Measurements from ENCODE around the gene ZNF76. TPM values are rescaled to one million over a fixed set of nuclear protein-coding genes. Genes with fewer than 3 reads are reported as not detected.

The ZNF76 gene
- total and polyA plus RNA-seq, 10 of the 15 experiments (the other 5 are each of a cell fraction or from before 2014, with no cell fraction given), result 2.8 to 41.0 (median 24.8) TPM

GRCh38 chr6:35219683-35220326 lies 39.7 kb upstream of the ZNF76 start (continued):
- TF ChIP-seq ZSCAN29 (IDR thresholded peaks at IDR 0.05) (no peak), TCF3 (IDR thresholded peaks at IDR 0.05; ENCODE audit: borderline replicate concordance, insufficient read depth, low read depth, low read length) (no peak), ZNF384 (IDR thresholded peaks at IDR 0.05; ENCODE audit: borderline replicate concordance, low read depth, low read length) (no peak), POLR2AphosphoS5 (IDR thresholded peaks at IDR 0.05; ENCODE audit: low read length) (no peak), NBN (IDR thresholded peaks at IDR 0.05) (no peak), ZNF592 (IDR thresholded peaks at IDR 0.05) (no peak), SMAD5 (IDR thresholded peaks at IDR 0.05; ENCODE audit: low read depth) (no peak)

- H3K9me3 ChIP-seq (replicated peaks; ENCODE audit: control insufficient read depth, insufficient read depth, low read length), result no peaks in the 10 kb centered on the region
- no peak overlapping the region for H2AFZ ChIP-seq (ENCODE audit: control insufficient read depth, low read depth, low read length)
- H3K4me2 ChIP-seq (ENCODE audit: control insufficient read depth, insufficient read depth), result no peak overlapping the region
- ChIA-PET RAD21 (ENCODE audit: unreplicated experiment) (no interaction called here), CTCF (interaction anchor here (4.1 kb wide), 1 partner anchor 15 kb away, joined by 23 read pairs; no protein-coding TSS in a partner anchor), SMC1A (ENCODE audit: uncharacterized antibody, unreplicated experiment) (interaction anchor here (0.7 to 1.1 kb wide), 2 partner anchors 234 to 259 kb away, joined by 3 read pairs; no protein-coding TSS in a partner anchor), POLR2A (no interaction called here)
- WGBS (ENCODE audit: insufficient coverage, insufficient replicate concordance, low lambda C conversion rate, missing lambda C conversion rate), result 96% methylated on average over 1 of the region's 1 CpG
- no peak for DNase-seq (ENCODE audit: low read depth, low spot score)
- no peaks in the 10 kb centered on the region for H4K20me1 ChIP-seq (ENCODE audit: control insufficient read depth, insufficient read depth)
- no peaks in the 10 kb centered on the region for H3K4me1 ChIP-seq (ENCODE audit: control insufficient read depth, insufficient read depth, low read length)
- H3K27ac ChIP-seq (ENCODE audit: control insufficient read depth, insufficient read depth), result no peak overlapping the region
- no peak for ATAC-seq
- no peak for FAIRE-seq
- BruUV-seq (replicated peaks), result no TSS peak
- H3K9ac ChIP-seq (ENCODE audit: control insufficient read depth, insufficient read depth, low read length), result no peak overlapping the region
- intact Hi-C loops (cut with micrococcal nuclease; ENCODE audit: unreplicated experiment), result no loop called here
- H3K36me3 ChIP-seq (ENCODE audit: control insufficient read depth in 2 of 2, insufficient read depth in 2 of 2, low read length in 1 of 2), result no peaks in the 10 kb centered on the region
- peaks cover 0 to 4% of the 10 kb centered on the region in 2 experiments; a peak in 2 of 4 replicates for H3K27me3 ChIP-seq (replicated peaks in 1 of 2; ENCODE audit: control insufficient read depth in 2 of 2, insufficient read depth in 2 of 2, low read length in 1 of 2)
- H3K79me2 ChIP-seq (ENCODE audit: control insufficient read depth, insufficient read depth, low read length), result no peaks in the 10 kb centered on the region
- H3K4me3 ChIP-seq, result no peak overlapping the region
- in situ Hi-C loops (cut with MboI), result no loop called here
- TF ChIP-seq IRF5 (IDR thresholded peaks at IDR 0.05; ENCODE audit: borderline replicate concordance) (no peak), SPI1 (IDR thresholded peaks at IDR 0.05; ENCODE audit: borderline replicate concordance, insufficient read depth, low read depth, low read length) (no peak), IRF4 (IDR thresholded peaks at IDR 0.05; ENCODE audit: low read depth, low read length) (no peak), REST (IDR thresholded peaks at IDR 0.05; ENCODE audit: low read depth, low read length) (no peak), HSF1 (IDR thresholded peaks at IDR 0.05; ENCODE audit: low read depth, low read length) (no peak)
Observed at GRCh38 chr6:35220711-35221110, 38.8 kb upstream of the ZNF76 start.

Data from GM12878 (cell line).